ENCODE measurements around the gene MMUT. TPM values are rescaled to one million over a fixed set of nuclear protein-coding genes. Genes with fewer than 3 reads are reported as not detected.
"Not testable (repeated sequence)": the region's sequence is repeated elsewhere in the genome, so short reads cannot be mapped to it uniquely, and the experiment has no call there.

Gene MMUT
- total RNA-seq, 1 experiment from 2014 or later = 13.7 TPM

- not testable (repeated sequence) for H3K79me1 ChIP-seq (ENCODE audit: insufficient read depth, low read depth, low read length, poor library complexity, severe bottlenecking)
Observed at GRCh38 chr6:49481846-49482245, 18.8 kb upstream of the MMUT start.

More at GRCh38 chr6:49481846-49482245, 18.8 kb upstream of the MMUT start:
- not testable (repeated sequence) for H4K91ac ChIP-seq (ENCODE audit: insufficient read length, low read depth, low read length); H3K4me2 ChIP-seq (ENCODE audit: insufficient read depth, insufficient read length, low read length); H2BK15ac ChIP-seq (ENCODE audit: low read depth, low read length); H3K79me2 ChIP-seq (ENCODE audit: insufficient read depth, low read length); H3K56ac ChIP-seq (ENCODE audit: insufficient read length, low read depth, low read length); H3K27ac ChIP-seq (ENCODE audit: insufficient read length, low read depth, low read length); H3T11ph ChIP-seq (ENCODE audit: low read length); H4K5ac ChIP-seq (ENCODE audit: insufficient read length, low read depth, low read length); H3K23me2 ChIP-seq (ENCODE audit: insufficient read length, low read depth, low read length, poor library complexity, severe bottlenecking); H2AFZ ChIP-seq (ENCODE audit: low read length); H3K9ac ChIP-seq (ENCODE audit: extremely low read depth, insufficient read length, low read length); H2BK12ac ChIP-seq (ENCODE audit: insufficient read length, low read depth, low read length); H3K18ac ChIP-seq (ENCODE audit: insufficient read length, low read depth, low read length); H3K14ac ChIP-seq (ENCODE audit: insufficient read depth, low read length); H4K20me1 ChIP-seq (ENCODE audit: control insufficient read depth, insufficient read depth, insufficient read length); H3K27ac Mint-ChIP-seq; H3K27me3 Mint-ChIP-seq (ENCODE audit: low read depth); H2BK5ac ChIP-seq (ENCODE audit: insufficient read length, low read length); H2BK20ac ChIP-seq (ENCODE audit: low read depth, low read length, poor library complexity, severe bottlenecking); H3K4ac ChIP-seq (ENCODE audit: low read depth, low read length); H3K27me3 ChIP-seq (ENCODE audit: insufficient read depth, low read length); DNase-seq; H3K4me3 Mint-ChIP-seq; H3K23ac ChIP-seq (ENCODE audit: insufficient read length, low read depth, low read length); H3K4me1 Mint-ChIP-seq; H4K8ac ChIP-seq (replicated peaks; ENCODE audit: insufficient read length, low read depth, low read length); H2AK5ac ChIP-seq (ENCODE audit: insufficient read length, low read length); H3K4me1 ChIP-seq (ENCODE audit: insufficient read depth, low read length); H2BK120ac ChIP-seq (ENCODE audit: low read depth, low read length, poor library complexity, severe bottlenecking); H3K9me3 ChIP-seq (ENCODE audit: control insufficient read depth, low read depth, low read length)
- Mint-ChIP-seq H3K36me3 (ENCODE audit: insufficient read depth in 1 of 3, low read depth in 3 of 3) (peaks cover 30 to 62% (median 46%) of the 10 kb centered on the region in 3 experiments), H3K9me3 (peaks cover 12 to 13% of the 10 kb centered on the region in 2 experiments; a peak in 4 of 5 replicates)
- no CpG with 5 or more reads among the region's 22 CpGs for WGBS (ENCODE audit: extremely low coverage, insufficient read length, low lambda C conversion rate)
